Stimulated activated CD8-positive, alpha-beta memory T cell treated with anti-CD3 and anti-CD28 coated beads, Interleukin-2, amount 100 ng/mL, for 48 hours (primary cell): Measurements from ENCODE around the gene B4GALT6.

ENCODE experiments used
- DNase-seq, 2 donors: peaks; one replicate each; pipeline ENCODE4 v3.0.0-alpha.2; 2020; ENCODE audit warnings: low read depth in 2 of 2

Gene B4GALT6

GRCh38 chr18:31596081-31596872, 88.1 kb downstream of the B4GALT6 start:
- DNase-seq: no peak

GRCh38 chr18:31595121-31595771, 89.1 kb downstream of the B4GALT6 start:
- DNase-seq: no peak

- no peak for DNase-seq
Measured at GRCh38 chr18:31592506-31593157, 91.7 kb downstream of the B4GALT6 start.

- DNase-seq: no peak
Measured at GRCh38 chr18:31591628-31592027, 92.8 kb downstream of the B4GALT6 start, which contains the start of gene TTR. TSS of gene TTR (plus strand) at chr18:31591877. CDS start at chr18:31591903, 26 bp downstream.

GRCh38 chr18:31591113-31591512, 93.3 kb downstream of the B4GALT6 start:
- DNase-seq: no peak

- no peak for DNase-seq
Measured at GRCh38 chr18:31590570-31590969, 93.8 kb downstream of the B4GALT6 start.

GRCh38 chr18:31587529-31587928, 96.9 kb downstream of the B4GALT6 start:
- no peak for DNase-seq

- no peak for DNase-seq
Measured at GRCh38 chr18:31586616-31587015, 97.8 kb downstream of the B4GALT6 start.

GRCh38 chr18:31585991-31586390, 98.4 kb downstream of the B4GALT6 start:
- DNase-seq: no peak

GRCh38 chr18:31583185-31583854, 101.1 kb downstream of the B4GALT6 start:
- no peak for DNase-seq

- DNase-seq: no peak
Measured at GRCh38 chr18:31581498-31582197, 102.7 kb downstream of the B4GALT6 start.

- DNase-seq: no peak
Measured at GRCh38 chr18:31579375-31579774, 105.0 kb downstream of the B4GALT6 start.

- no peak for DNase-seq
Measured at GRCh38 chr18:31578126-31578525, 106.3 kb downstream of the B4GALT6 start.

- DNase-seq: no peak
Measured at GRCh38 chr18:31577195-31577594, 107.2 kb downstream of the B4GALT6 start.

- DNase-seq: no peak
Measured at GRCh38 chr18:31576670-31577069, 107.7 kb downstream of the B4GALT6 start.

GRCh38 chr18:31575515-31576257, 108.7 kb downstream of the B4GALT6 start:
- DNase-seq: no peak

- no peak for DNase-seq
Measured at GRCh38 chr18:31574359-31574758, 110.0 kb downstream of the B4GALT6 start.
